ENCODE measurements around the gene EIF4G3. TPM values are rescaled to one million over a fixed set of nuclear protein-coding genes. Genes with fewer than 3 reads are reported as not detected.
A peak's percentile ranks its signal among the peaks of the same experiment; 100 is the strongest.

The EIF4G3 gene
- total and polyA plus RNA-seq, 2 donors (not counting 1 experiment from before 2014, with no cell fraction given) = 53.5 to 67.0 TPM

- no peak for TF ChIP-seq CTCF (conservative IDR thresholded peaks at IDR 0.05 in 1 of 2, IDR thresholded peaks at IDR 0.05 in 1 of 2; ENCODE audit: low read depth in 1 of 2, low read length in 2 of 2)
- no peak for TF ChIP-seq EZH2 (IDR thresholded peaks at IDR 0.05; ENCODE audit: low read length, missing control alignments)
- Histone ChIP-seq H4K20me1 (ENCODE audit: control insufficient read depth, extremely low read depth, insufficient read depth, low read length) (no peaks in the 10 kb centered on the region), H3K4me3 (replicated peaks in 1 of 4; ENCODE audit: control extremely low read depth in 1 of 4, insufficient read depth in 1 of 4, low read depth in 3 of 4, low read length in 4 of 4) (no peak overlapping the region)
Measured at GRCh38 chr1:21154717-21155116, 22.0 kb downstream of the EIF4G3 start.

GRCh38 chr1:21153388-21153787 lies 23.3 kb downstream of the EIF4G3 start:
- H3K4me1 ChIP-seq (ENCODE audit: control insufficient read depth, extremely low read depth, insufficient read depth, low read length) = peaks cover 13% of the 10 kb centered on the region
- H3K27ac ChIP-seq (ENCODE audit: insufficient read depth, low read length) = no peak overlapping the region
- no peaks in the 10 kb centered on the region for H4K20me1 ChIP-seq (ENCODE audit: control insufficient read depth, extremely low read depth, insufficient read depth, low read length)
- H3K9me3 ChIP-seq (ENCODE audit: control insufficient read depth, insufficient read depth, low read depth, low read length) = no peaks in the 10 kb centered on the region
- no peak overlapping the region for H2AFZ ChIP-seq (ENCODE audit: low read length)
- no peak overlapping the region for H3K4me2 ChIP-seq (ENCODE audit: extremely low read depth, insufficient read depth, low read length)
- TF ChIP-seq EZH2 (IDR thresholded peaks at IDR 0.05; ENCODE audit: low read length, missing control alignments) = no peak
- TF ChIP-seq CTCF (conservative IDR thresholded peaks at IDR 0.05 in 1 of 2, IDR thresholded peaks at IDR 0.05 in 1 of 2; ENCODE audit: low read depth in 1 of 2, low read length in 2 of 2) = no peak
- no peaks in the 10 kb centered on the region for H3K27me3 ChIP-seq (ENCODE audit: control insufficient read depth, insufficient read depth, low read length)
- H3K36me3 ChIP-seq (ENCODE audit: control insufficient read depth, insufficient read depth, low read length) = no peaks in the 10 kb centered on the region
- peaks cover 48% of the 10 kb centered on the region for H3K79me2 ChIP-seq (ENCODE audit: control insufficient read depth, insufficient read depth, low read length)
- H3K9ac ChIP-seq (ENCODE audit: insufficient read depth, low read length) = no peak overlapping the region
- DNase-seq (ENCODE audit: low read depth in 2 of 2) = no peak
- H3K4me3 ChIP-seq (replicated peaks in 1 of 4; ENCODE audit: control extremely low read depth in 1 of 4, insufficient read depth in 1 of 4, low read depth in 3 of 4, low read length in 4 of 4) = no peak overlapping the region

More at GRCh38 chr1:21154717-21155116, 22.0 kb downstream of the EIF4G3 start:
- Histone ChIP-seq H2AFZ (ENCODE audit: low read length) (no peak overlapping the region), H3K9ac (ENCODE audit: insufficient read depth, low read length) (no peak overlapping the region), H3K27ac (ENCODE audit: insufficient read depth, low read length) (no peak overlapping the region), H3K9me3 (ENCODE audit: control insufficient read depth, insufficient read depth, low read depth, low read length) (no peaks in the 10 kb centered on the region), H3K4me2 (ENCODE audit: extremely low read depth, insufficient read depth, low read length) (no peak overlapping the region), H3K4me1 (ENCODE audit: control insufficient read depth, extremely low read depth, insufficient read depth, low read length) (peaks cover 11% of the 10 kb centered on the region), H3K27me3 (ENCODE audit: control insufficient read depth, insufficient read depth, low read length) (no peaks in the 10 kb centered on the region), H3K36me3 (ENCODE audit: control insufficient read depth, insufficient read depth, low read length) (no peaks in the 10 kb centered on the region), H3K79me2 (ENCODE audit: control insufficient read depth, insufficient read depth, low read length) (peaks cover 58% of the 10 kb centered on the region)
- no peak for DNase-seq (ENCODE audit: low read depth in 2 of 2)

GRCh38 chr1:21152423-21153100 lies 24.1 kb downstream of the EIF4G3 start:
- no peak overlapping the region for H3K4me3 ChIP-seq (replicated peaks in 1 of 4; ENCODE audit: control extremely low read depth in 1 of 4, insufficient read depth in 1 of 4, low read depth in 3 of 4, low read length in 4 of 4)
- peak in 1 of 2 donors; percentile 36 for DNase-seq (ENCODE audit: low read depth in 2 of 2)
- H3K79me2 ChIP-seq (ENCODE audit: control insufficient read depth, insufficient read depth, low read length) = peaks cover 46% of the 10 kb centered on the region
- TF ChIP-seq CTCF (conservative IDR thresholded peaks at IDR 0.05 in 1 of 2, IDR thresholded peaks at IDR 0.05 in 1 of 2; ENCODE audit: low read depth in 1 of 2, low read length in 2 of 2) (no peak), EZH2 (IDR thresholded peaks at IDR 0.05; ENCODE audit: low read length, missing control alignments) (no peak)
- peaks cover 13% of the 10 kb centered on the region for H3K4me1 ChIP-seq (ENCODE audit: control insufficient read depth, extremely low read depth, insufficient read depth, low read length)
- no peaks in the 10 kb centered on the region for H3K27me3 ChIP-seq (ENCODE audit: control insufficient read depth, insufficient read depth, low read length)
- H3K9me3 ChIP-seq (ENCODE audit: control insufficient read depth, insufficient read depth, low read depth, low read length) = no peaks in the 10 kb centered on the region
- no peak overlapping the region for H3K4me2 ChIP-seq (ENCODE audit: extremely low read depth, insufficient read depth, low read length)
- no peaks in the 10 kb centered on the region for H4K20me1 ChIP-seq (ENCODE audit: control insufficient read depth, extremely low read depth, insufficient read depth, low read length)
- no peaks in the 10 kb centered on the region for H3K36me3 ChIP-seq (ENCODE audit: control insufficient read depth, insufficient read depth, low read length)
- no peak overlapping the region for H3K9ac ChIP-seq (ENCODE audit: insufficient read depth, low read length)
- H3K27ac ChIP-seq (ENCODE audit: insufficient read depth, low read length) = peak overlapping the region; percentile 21
- no peak overlapping the region for H2AFZ ChIP-seq (ENCODE audit: low read length)
